HG03342 (cell line): ENCODE measurements around the gene MMS22L.

Experiments used
- ATAC-seq: cut with Tn5 transposase; IDR thresholded peaks from one replicate; pipeline ENCODE4 v1.9.1; 2021; ENCODE audit warnings: mild to moderate bottlenecking, moderate library complexity; ENCODE audit not compliant: unreplicated experiment

The MMS22L gene

GRCh38 chr6:97095311-97095850 lies 187.6 kb downstream of the MMS22L start:
- ATAC-seq: no peak

GRCh38 chr6:97094376-97094775 lies 188.6 kb downstream of the MMS22L start:
- no peak for ATAC-seq

- no peak for ATAC-seq
These were observed 190.2 kb downstream of the MMS22L start for GRCh38 chr6:97092673-97093305.
